HEK293 (cell line): ENCODE results near the gene FBXW11.

Source experiments
- CTCF ChIP-seq: fragments of 450-650 bp; formaldehyde crosslinking; IDR thresholded peaks from 2 replicates; pipeline ENCODE4 v1.5.1; 2016; ENCODE audit warnings: missing biosample characterization, missing genetic modification characterization
- YY1 ChIP-seq: fragments of 450-650 bp; formaldehyde crosslinking; IDR thresholded peaks from 2 replicates; pipeline ENCODE4 v1.5.1; 2018; ENCODE audit warnings: missing biosample characterization, missing genetic modification characterization
- ZNF274 ChIP-seq, 2 experiments: fragments of 200-500 bp in 1 of 2; fragments of 450-650 bp in 1 of 2; sonication (Bioruptor generic) in 1 of 2; formaldehyde crosslinking in 1 of 2; IDR thresholded peaks; 2 replicates each; pipeline versions ENCODE4 v1.5.1 to v1.6.1; 2014 to 2016; ENCODE audit warnings: borderline replicate concordance in 1 of 2, inconsistent platforms in 1 of 2, low read length in 1 of 2, missing biosample characterization in 1 of 2, missing genetic modification characterization in 1 of 2
- ZNF433 ChIP-seq: fragments of 450-650 bp; formaldehyde crosslinking; IDR thresholded peaks from 2 replicates; pipeline ENCODE4 v1.5.1; 2016; ENCODE audit warnings: missing biosample characterization, missing genetic modification characterization, low read depth
- ZNF48 ChIP-seq: fragments of 450-650 bp; formaldehyde crosslinking; IDR thresholded peaks from 2 replicates; pipeline ENCODE4 v1.5.1; 2016; ENCODE audit warnings: missing biosample characterization, missing genetic modification characterization
- ZNF488 ChIP-seq: fragments of 450-650 bp; formaldehyde crosslinking; IDR thresholded peaks from 2 replicates; pipeline ENCODE4 v1.5.1; 2016; ENCODE audit warnings: missing biosample characterization, missing genetic modification characterization
- ZNF558 ChIP-seq: fragments of 450-650 bp; formaldehyde crosslinking; IDR thresholded peaks from 2 replicates; pipeline ENCODE4 v1.5.1; 2016; ENCODE audit warnings: missing biosample characterization, missing genetic modification characterization
- TF ChIP-seq, protein P1 (sequence below): IDR thresholded peaks from 2 replicates; pipeline ENCODE4 v1.6.1; 2011; ENCODE audit warnings: mild to moderate bottlenecking, low read depth, low read length, borderline replicate concordance

- TF ChIP-seq CTCF (tag by site-specific recombination) (no peak), YY1 (tag by site-specific recombination) (no peak), ZNF274 (IDR thresholded peaks at IDR 0.05; ENCODE audit: low read length) (no peak), ZNF274 (tag by site-specific recombination; IDR thresholded peaks at IDR 0.05; ENCODE audit: borderline replicate concordance) (no peak), ZNF558 (tag by site-specific recombination) (no peak), ZNF48 (tag by site-specific recombination) (no peak), ZNF433 (tag by site-specific recombination) (no peak), ZNF488 (no peak)
- TF ChIP-seq, protein P1, sequence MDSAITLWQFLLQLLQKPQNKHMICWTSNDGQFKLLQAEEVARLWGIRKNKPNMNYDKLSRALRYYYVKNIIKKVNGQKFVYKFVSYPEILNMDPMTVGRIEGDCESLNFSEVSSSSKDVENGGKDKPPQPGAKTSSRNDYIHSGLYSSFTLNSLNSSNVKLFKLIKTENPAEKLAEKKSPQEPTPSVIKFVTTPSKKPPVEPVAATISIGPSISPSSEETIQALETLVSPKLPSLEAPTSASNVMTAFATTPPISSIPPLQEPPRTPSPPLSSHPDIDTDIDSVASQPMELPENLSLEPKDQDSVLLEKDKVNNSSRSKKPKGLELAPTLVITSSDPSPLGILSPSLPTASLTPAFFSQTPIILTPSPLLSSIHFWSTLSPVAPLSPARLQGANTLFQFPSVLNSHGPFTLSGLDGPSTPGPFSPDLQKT: no peak
These were observed 159.4 kb downstream of the FBXW11 start for GRCh38 chr5:171847026-171847425.
